SKM-1 treated with dmso at 0.1 percent for 144 hours (cell line): ENCODE results near the gene MACF1.

Experiments
- DNase-seq: peaks from one replicate; lab custom pipeline; 2025; ENCODE audit not compliant: unreplicated experiment; lab: John Stamatoyannopoulos, UW

Gene MACF1

DNA sequence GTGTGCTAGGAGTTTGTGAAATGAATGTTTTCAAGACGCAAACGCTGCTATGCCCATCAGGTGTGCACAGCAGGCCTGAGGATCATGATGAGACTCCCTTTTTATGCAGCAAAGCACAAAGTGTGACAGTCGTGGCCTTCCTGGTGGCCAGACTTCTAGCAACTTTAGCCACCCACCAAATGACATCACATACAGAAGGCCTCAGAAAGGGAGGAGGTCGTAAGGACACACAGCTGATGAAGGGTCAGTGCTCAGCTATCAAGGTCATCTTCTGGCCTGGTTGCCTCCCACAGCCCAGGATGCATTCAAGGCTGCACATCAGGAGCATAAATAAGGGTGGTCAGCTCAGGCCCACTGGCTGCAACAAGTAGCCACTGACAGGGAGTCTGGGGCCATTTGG is 323.6 kb downstream of the MACF1 start:
- DNase-seq = no peak

- peak; percentile 69 for DNase-seq
These were observed 325.5 kb downstream of the MACF1 start for GRCh38 chr1:39529901-39530535.

GRCh38 chr1:39531526-39531925 is 327.0 kb downstream of the MACF1 start:
- DNase-seq = no peak

DNA sequence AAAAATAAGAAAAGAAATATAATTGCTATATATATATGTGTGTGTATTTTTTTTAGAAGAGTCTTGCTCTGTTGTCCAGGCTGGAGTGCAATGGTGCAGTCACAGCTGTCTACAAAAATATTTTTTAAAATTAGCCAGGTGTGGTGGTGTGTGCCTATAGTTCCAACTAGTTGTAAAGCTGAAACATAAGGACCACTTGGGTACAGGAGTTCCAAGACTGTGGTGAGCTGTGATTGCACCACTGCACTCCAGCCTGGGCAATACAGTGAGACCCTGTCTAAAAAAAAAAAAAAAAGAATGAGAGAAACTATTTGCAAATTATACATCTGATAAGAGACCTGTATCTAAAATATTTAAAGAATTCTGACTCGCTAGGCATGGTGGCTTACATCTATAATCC is 328.9 kb downstream of the MACF1 start:
- DNase-seq = no peak
